Cardiac muscle cell (in vitro differentiated cells and primary cell): Measurements from ENCODE around the gene ESPNL. TPM values are rescaled to one million over a fixed set of nuclear protein-coding genes. Genes with fewer than 3 reads are reported as not detected.

ENCODE experiments used
- DNase-seq, 2 donors: peaks; one replicate each; pipeline versions ENCODE4 v3.0.0 to v3.0.0-alpha.2; 2010 to 2017; ENCODE audit warnings: low read depth in 1 of 2, low spot score in 1 of 2
- H3K27ac ChIP-seq: fragments of 200-600 bp; sonication (generic); 2 replicates; pipeline ENCODE4 v1.5.1; 2016
- H3K27me3 ChIP-seq: fragments of 200-600 bp; sonication (generic); 2 replicates; pipeline ENCODE4 v1.6.0; 2016; ENCODE audit warnings: control low read depth
- H3K36me3 ChIP-seq: fragments of 200-600 bp; sonication (generic); 2 replicates; pipeline ENCODE4 v1.5.1; 2016; ENCODE audit warnings: control low read depth
- H3K4me1 ChIP-seq: fragments of 200-600 bp; sonication (generic); 2 replicates; pipeline ENCODE4 v1.8.1; 2017; ENCODE audit warnings: low read depth, mild to moderate bottlenecking, mixed run types
- H3K4me3 ChIP-seq: fragments of 200-600 bp; sonication (generic); 2 replicates; pipeline ENCODE4 v1.5.1; 2016; ENCODE audit warnings: mild to moderate bottlenecking
- H3K9me3 ChIP-seq: fragments of 200-600 bp; sonication (generic); 2 replicates; pipeline ENCODE4 v1.5.1; 2017; ENCODE audit warnings: low read depth, mild to moderate bottlenecking, control low read depth
- polyA plus RNA-seq: library from polyadenylated mRNA; unstranded; fragments of >200 nt; fragmentation: Nextera tagmentation; extraction: Ambion mirVana; gene quantifications from 2 replicates; pipeline ENCODE4 v1.2.1, GENCODE V29; 2016
- total RNA-seq: library from RNA; depleted of rRNA; stranded (reverse); fragments of >200 nt; gene quantifications from 2 replicates; pipeline ENCODE4 v1.2.3, GENCODE V29; 2016
- TF ChIP-seq, protein P1 (sequence below): IDR thresholded peaks from 2 replicates; pipeline ENCODE4 v1.5.1; 2012; ENCODE audit warnings: low read depth, mild to moderate bottlenecking, low read length

The ESPNL gene
- total and polyA plus RNA-seq, 2 experiments from 2014 or later, result 5.3 to 8.5 TPM

DNA sequence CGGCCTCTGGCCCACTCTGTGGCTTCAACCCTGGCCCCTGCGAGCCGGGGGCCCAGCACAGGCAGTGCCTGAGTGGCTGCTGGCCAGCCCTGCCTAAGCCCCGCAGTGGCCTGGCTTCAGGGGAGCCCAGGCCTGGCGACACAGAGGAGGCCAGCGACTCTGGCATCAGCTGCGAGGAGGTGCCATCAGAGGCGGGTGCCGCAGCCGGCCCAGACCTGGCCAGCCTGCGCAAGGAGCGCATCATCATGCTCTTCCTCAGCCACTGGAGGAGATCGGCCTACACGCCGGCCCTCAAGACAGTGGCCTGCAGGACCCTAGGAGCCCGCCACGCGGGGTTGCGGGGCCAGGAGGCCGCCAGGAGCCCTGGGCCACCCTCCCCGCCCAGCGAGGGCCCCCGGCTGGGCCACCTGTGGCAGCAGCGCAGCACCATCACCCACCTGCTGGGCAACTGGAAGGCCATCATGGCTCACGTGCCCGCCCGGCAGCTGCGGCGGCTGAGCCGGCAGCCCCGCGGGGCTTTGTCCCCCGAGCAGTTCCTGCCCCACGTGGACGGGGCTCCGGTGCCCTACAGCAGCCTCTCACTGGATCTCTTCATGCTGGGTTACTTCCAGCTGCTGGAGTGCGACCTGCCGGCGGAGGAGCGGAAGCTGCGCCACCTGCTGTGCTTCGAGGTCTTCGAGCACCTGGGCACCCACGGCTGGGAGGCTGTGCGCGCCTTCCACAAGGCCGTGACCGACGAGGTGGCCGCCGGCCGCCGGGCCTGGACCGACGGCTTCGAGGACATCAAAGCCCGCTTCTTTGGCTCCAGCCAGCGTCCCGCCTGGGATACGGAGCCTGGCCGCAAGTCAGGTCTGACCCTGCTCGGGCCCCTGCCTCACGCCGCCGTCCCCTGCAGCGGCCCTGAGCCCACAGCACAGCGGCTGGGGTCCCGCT is 30.8 kb downstream of the ESPNL start:
- no peaks in the 10 kb centered on the region for H3K36me3 ChIP-seq
- H3K4me1 ChIP-seq, result peaks cover 11% of the 10 kb centered on the region
- H3K4me3 ChIP-seq, result no peak overlapping the region
- no peak overlapping the region for H3K27ac ChIP-seq
- TF ChIP-seq, protein P1, sequence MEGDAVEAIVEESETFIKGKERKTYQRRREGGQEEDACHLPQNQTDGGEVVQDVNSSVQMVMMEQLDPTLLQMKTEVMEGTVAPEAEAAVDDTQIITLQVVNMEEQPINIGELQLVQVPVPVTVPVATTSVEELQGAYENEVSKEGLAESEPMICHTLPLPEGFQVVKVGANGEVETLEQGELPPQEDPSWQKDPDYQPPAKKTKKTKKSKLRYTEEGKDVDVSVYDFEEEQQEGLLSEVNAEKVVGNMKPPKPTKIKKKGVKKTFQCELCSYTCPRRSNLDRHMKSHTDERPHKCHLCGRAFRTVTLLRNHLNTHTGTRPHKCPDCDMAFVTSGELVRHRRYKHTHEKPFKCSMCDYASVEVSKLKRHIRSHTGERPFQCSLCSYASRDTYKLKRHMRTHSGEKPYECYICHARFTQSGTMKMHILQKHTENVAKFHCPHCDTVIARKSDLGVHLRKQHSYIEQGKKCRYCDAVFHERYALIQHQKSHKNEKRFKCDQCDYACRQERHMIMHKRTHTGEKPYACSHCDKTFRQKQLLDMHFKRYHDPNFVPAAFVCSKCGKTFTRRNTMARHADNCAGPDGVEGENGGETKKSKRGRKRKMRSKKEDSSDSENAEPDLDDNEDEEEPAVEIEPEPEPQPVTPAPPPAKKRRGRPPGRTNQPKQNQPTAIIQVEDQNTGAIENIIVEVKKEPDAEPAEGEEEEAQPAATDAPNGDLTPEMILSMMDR, result no peak
- no peaks in the 10 kb centered on the region for H3K9me3 ChIP-seq
- DNase-seq, result no peak
- H3K27me3 ChIP-seq, result no peaks in the 10 kb centered on the region

DNA sequence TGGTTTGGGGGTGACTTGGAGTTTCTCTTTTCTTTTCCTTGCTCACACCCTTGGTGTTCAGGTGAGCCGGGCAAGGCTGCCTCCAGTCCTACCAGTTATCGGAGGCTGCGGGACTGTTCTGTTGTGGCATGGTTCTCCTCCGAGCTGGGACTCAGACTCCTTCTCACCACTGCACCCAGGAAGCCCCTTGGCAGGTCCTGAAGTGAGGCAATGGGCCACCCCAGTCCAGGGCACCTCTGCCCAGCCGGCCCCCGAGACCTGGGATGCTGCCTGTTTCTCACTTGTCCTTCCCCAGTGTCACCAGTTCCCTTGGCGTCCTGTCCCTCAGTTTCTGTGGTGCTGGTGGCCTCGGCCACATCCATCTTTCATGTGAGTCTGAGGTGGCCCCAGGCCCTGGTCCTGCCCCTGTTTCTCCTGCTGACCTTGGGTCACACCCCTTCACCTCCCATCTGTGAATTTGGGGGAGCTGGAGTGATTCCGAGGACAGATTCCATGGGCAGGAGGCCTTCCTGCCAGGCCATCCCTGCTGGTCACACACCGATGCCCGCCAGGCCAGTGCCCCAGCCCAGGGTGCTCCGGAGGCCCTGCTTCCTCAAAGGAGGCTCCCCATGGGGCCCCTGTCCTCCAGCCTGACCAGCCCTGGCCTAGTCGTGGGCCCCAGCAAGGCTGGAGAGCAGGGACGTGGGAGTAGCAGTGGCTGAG is 31.8 kb downstream of the ESPNL start:
- TF ChIP-seq, protein P1, result no peak
- no peak for DNase-seq
- Histone ChIP-seq H3K9me3 (no peaks in the 10 kb centered on the region), H3K27ac (no peak overlapping the region), H3K27me3 (no peaks in the 10 kb centered on the region), H3K4me1 (peaks cover 17% of the 10 kb centered on the region), H3K36me3 (no peaks in the 10 kb centered on the region), H3K4me3 (no peak overlapping the region)

DNA sequence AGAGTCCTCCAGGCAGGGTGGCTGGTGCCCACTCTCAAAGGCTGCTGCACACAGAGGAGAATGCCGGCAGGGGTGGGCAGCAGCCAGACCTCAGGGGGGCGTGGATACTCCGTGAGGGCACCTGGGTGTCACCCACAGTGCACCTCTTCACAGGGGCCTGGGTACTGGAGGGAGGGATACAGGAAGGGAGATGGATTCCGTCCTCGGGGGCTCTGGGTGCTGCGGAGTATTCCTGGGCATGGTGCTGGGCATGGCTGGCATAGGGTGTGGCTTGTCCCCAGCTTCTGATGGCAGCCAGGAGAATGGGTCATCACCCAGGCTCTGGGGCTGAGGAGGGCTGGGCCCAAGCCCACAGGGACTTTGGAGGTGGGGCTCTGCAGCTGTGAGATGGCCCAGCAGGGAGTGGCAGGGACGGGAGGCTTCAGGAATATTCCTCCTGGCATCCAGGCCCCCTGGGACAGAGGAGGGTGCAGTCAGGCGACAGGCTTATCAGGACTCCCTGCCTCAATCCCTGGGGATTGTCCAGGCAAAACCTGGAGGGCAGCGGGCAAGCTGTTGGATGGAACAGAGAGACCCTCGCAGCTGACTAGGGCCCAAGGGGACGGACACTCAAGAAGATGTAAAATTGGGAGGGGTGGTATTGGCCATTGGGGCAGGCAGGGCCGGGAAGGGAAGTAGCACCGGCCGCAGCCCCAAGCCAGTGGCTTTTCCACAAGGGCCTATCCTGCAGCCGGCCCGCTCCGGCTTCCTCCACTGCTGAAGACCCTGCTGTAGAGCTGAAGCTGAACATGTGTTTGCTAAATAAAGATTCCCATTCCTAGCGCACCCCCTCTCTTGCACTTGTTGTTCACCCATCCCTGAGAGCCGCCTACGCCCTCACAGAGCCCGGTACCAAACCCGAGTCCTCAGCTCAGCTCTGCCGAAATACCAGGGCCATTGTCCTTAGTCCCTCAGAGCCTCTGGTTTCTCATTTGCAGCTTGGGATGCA is 32.6 kb downstream of the ESPNL start:
- Histone ChIP-seq H3K9me3 (no peaks in the 10 kb centered on the region), H3K4me1 (peaks cover 15% of the 10 kb centered on the region), H3K36me3 (no peaks in the 10 kb centered on the region), H3K27me3 (no peaks in the 10 kb centered on the region), H3K4me3 (no peak overlapping the region), H3K27ac (no peak overlapping the region)
- TF ChIP-seq, protein P1, result no peak
- no peak for DNase-seq

DNA sequence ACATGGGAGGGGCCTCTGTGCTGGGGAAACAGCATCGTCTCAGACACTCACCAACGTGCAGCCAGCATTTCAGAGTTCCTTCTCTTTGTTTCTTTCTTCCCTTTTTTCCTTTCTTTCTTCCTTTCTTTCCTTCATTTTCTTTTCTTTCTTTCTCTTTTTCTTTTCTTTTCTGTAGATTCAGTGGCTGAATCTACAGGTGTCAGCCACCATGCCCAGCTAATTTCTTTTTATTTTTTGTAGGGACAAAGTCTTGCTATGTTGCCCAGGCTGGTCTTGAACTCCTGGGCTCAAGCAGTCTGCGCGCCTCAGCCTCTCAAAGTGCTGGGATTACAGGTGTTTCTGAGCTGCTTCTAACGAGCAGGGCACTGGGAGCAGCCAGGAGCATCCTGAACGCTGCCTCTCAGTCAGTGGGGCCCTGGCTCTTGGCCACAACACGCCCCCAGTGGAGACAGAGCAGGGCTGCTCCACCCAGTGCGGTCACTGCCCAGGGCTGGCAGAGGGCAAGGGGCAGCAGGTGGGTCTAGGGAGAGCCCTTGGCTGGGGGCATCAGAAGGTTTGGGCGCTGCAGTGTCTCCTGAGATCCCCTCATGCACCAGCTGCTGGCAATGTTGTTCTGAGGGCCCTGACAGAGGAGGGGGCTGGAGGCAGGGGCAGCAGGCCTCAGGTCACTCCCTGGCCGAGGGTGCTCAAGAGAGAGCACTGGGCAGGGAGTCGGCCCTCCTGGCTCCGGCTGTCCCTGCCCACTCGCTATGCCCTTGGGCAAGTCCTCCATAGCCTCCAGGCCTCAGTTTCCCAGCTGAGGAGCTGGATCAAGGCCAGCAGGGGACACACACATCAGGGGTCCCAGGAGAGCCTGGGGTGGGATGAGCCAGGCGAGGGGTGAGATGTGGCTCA is 33.6 kb downstream of the ESPNL start:
- H3K4me1 ChIP-seq, result peaks cover 24% of the 10 kb centered on the region
- H3K36me3 ChIP-seq, result no peaks in the 10 kb centered on the region
- TF ChIP-seq, protein P1, result no peak
- no peaks in the 10 kb centered on the region for H3K9me3 ChIP-seq
- no peaks in the 10 kb centered on the region for H3K27me3 ChIP-seq
- no peak overlapping the region for H3K4me3 ChIP-seq
- H3K27ac ChIP-seq, result no peak overlapping the region
- peak in 1 of 2 donors; percentile 32 for DNase-seq
